HCT116 (cell line): ENCODE measurements around the gene EHBP1.

Experiments used
- CEBPB ChIP-seq: IDR thresholded peaks from 2 replicates; pipeline ENCODE4 v1.6.1; 2012; ENCODE audit warnings: low read depth
- EGR1 ChIP-seq: IDR thresholded peaks from 2 replicates; pipeline ENCODE4 v1.6.1; 2012; ENCODE audit warnings: low read depth
- EZH2phosphoT487 ChIP-seq: fragments of 200-600 bp; IDR thresholded peaks from 2 replicates; pipeline ENCODE4 v1.6.1; 2018; ENCODE audit warnings: antibody characterized with exemption, borderline replicate concordance
- JUND ChIP-seq: IDR thresholded peaks from 2 replicates; pipeline ENCODE4 v1.6.1; 2012
- MAX ChIP-seq: IDR thresholded peaks from 2 replicates; pipeline ENCODE4 v1.6.1; 2012
- POLR2A ChIP-seq: IDR thresholded peaks from 2 replicates; pipeline ENCODE4 v1.7.0; 2011; ENCODE audit warnings: borderline replicate concordance; ENCODE audit not compliant: insufficient read depth, insufficient read length; ENCODE audit errors: extremely low read depth
- POLR2AphosphoS5 ChIP-seq: IDR thresholded peaks from 2 replicates; pipeline ENCODE4 v1.6.1; 2011; ENCODE audit warnings: mild to moderate bottlenecking, low read depth, low read length, moderate library complexity
- RAD21 ChIP-seq: IDR thresholded peaks from 2 replicates; pipeline ENCODE4 v1.6.1; 2012; ENCODE audit warnings: low read depth, mild to moderate bottlenecking
- SIN3A ChIP-seq: IDR thresholded peaks from 2 replicates; pipeline ENCODE4 v1.6.1; 2012; ENCODE audit warnings: low read depth
- SP1 ChIP-seq: IDR thresholded peaks from 2 replicates; pipeline ENCODE4 v1.6.1; 2012; ENCODE audit warnings: low read depth
- TCF7L2 ChIP-seq: IDR thresholded peaks from 2 replicates; pipeline ENCODE4 v1.7.0; 2011; ENCODE audit warnings: borderline replicate concordance, inconsistent platforms; ENCODE audit not compliant: insufficient read depth, insufficient read length; ENCODE audit errors: extremely low read depth
- YY1 ChIP-seq: IDR thresholded peaks from 2 replicates; pipeline ENCODE4 v1.6.1; 2011; ENCODE audit warnings: low read length, low read depth, moderate library complexity, mild to moderate bottlenecking; ENCODE audit not compliant: insufficient replicate concordance; ENCODE audit errors: extremely low read depth
- ZFX ChIP-seq: fragments of 450-650 bp; IDR thresholded peaks from 2 replicates; pipeline ENCODE4 v1.6.1; 2017
- TF ChIP-seq, protein P1 (sequence below), 3 experiments: fragments of 200-600 bp in 1 of 3; sonication (generic) in 1 of 3; IDR thresholded peaks in 2 of 3; conservative IDR thresholded peaks in 1 of 3; 2 replicates each; pipeline ENCODE4 v1.5.1; 2012 to 2017; ENCODE audit warnings: low read depth in 2 of 3, low read length in 2 of 3, antibody characterized with exemption in 1 of 3, borderline replicate concordance in 1 of 3, control low read depth in 1 of 3, mild to moderate bottlenecking in 1 of 3, mixed read lengths in 1 of 3, mixed run types in 1 of 3, moderate library complexity in 1 of 3; ENCODE audit not compliant: insufficient read depth in 1 of 3

- TF ChIP-seq JUND (no peak), EZH2phosphoT487 (no peak), YY1 (no peak), POLR2AphosphoS5 (no peak), SIN3A (no peak), EGR1 (no peak), POLR2A (no peak), CEBPB (no peak), SP1 (no peak), RAD21 (no peak), MAX (no peak), ZFX (no peak), TCF7L2 (no peak)
- TF ChIP-seq, protein P1, sequence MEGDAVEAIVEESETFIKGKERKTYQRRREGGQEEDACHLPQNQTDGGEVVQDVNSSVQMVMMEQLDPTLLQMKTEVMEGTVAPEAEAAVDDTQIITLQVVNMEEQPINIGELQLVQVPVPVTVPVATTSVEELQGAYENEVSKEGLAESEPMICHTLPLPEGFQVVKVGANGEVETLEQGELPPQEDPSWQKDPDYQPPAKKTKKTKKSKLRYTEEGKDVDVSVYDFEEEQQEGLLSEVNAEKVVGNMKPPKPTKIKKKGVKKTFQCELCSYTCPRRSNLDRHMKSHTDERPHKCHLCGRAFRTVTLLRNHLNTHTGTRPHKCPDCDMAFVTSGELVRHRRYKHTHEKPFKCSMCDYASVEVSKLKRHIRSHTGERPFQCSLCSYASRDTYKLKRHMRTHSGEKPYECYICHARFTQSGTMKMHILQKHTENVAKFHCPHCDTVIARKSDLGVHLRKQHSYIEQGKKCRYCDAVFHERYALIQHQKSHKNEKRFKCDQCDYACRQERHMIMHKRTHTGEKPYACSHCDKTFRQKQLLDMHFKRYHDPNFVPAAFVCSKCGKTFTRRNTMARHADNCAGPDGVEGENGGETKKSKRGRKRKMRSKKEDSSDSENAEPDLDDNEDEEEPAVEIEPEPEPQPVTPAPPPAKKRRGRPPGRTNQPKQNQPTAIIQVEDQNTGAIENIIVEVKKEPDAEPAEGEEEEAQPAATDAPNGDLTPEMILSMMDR (IDR thresholded peaks at IDR 0.05 in 2 of 3, conservative IDR thresholded peaks at IDR 0.05 in 1 of 3; ENCODE audit: borderline replicate concordance in 1 of 3, insufficient read depth in 1 of 3, low read depth in 2 of 3, low read length in 2 of 3) = no peak
Observed at GRCh38 chr2:62691186-62691585, 14.3 kb upstream of the EHBP1 start.
